Bone marrow (tissue), 2 donors: ENCODE data around the gene MVB12A.

Experiments used
- DNase-seq, 2 donors: peaks; one replicate each; lab custom pipeline; 2025; lab: John Stamatoyannopoulos, UW

Gene MVB12A

GRCh38 chr19:17445526-17446165 lies 25.8 kb downstream of the MVB12A start:
- no peak for DNase-seq

GRCh38 chr19:17447704-17448130 lies 27.9 kb downstream of the MVB12A start:
- no peak for DNase-seq

GRCh38 chr19:17448131-17448967 lies 28.5 kb downstream of the MVB12A start, which contains the start of gene TMEM221:
TSS of gene TMEM221 (minus strand) at chr19:17448668. CDS start at chr19:17448462, 206 bp downstream.
- peak; percentile 17 to 43 for DNase-seq

- DNase-seq, result peak in 1 of 2 donors; percentile 86
These were observed 30.6 kb downstream of the MVB12A start for GRCh38 chr19:17450264-17451075.

- DNase-seq, result no peak
These were observed 32.0 kb downstream of the MVB12A start for GRCh38 chr19:17451820-17452219.

GRCh38 chr19:17454576-17455071 lies 34.8 kb downstream of the MVB12A start:
- no peak for DNase-seq

- DNase-seq, result no peak
These were observed 35.7 kb downstream of the MVB12A start for GRCh38 chr19:17455308-17456123.

GRCh38 chr19:17456127-17456526 lies 36.3 kb downstream of the MVB12A start:
- no peak for DNase-seq

GRCh38 chr19:17457616-17458015 lies 37.8 kb downstream of the MVB12A start:
- no peak for DNase-seq

- DNase-seq, result no peak
These were observed 39.1 kb downstream of the MVB12A start for GRCh38 chr19:17458970-17459369.

- no peak for DNase-seq
These were observed 40.8 kb downstream of the MVB12A start, which contains the start of gene NXNL1 for GRCh38 chr19:17460372-17461230. TSS of gene NXNL1 (minus strand) at chr19:17460926. CDS start at chr19:17460869, 57 bp downstream.

- DNase-seq, result no peak
These were observed 46.6 kb downstream of the MVB12A start for GRCh38 chr19:17466487-17466850.

- DNase-seq, result no peak
These were observed 47.8 kb downstream of the MVB12A start for GRCh38 chr19:17467471-17468301.

GRCh38 chr19:17468302-17469091 lies 48.6 kb downstream of the MVB12A start:
- DNase-seq, result no peak

GRCh38 chr19:17469092-17469480 lies 49.2 kb downstream of the MVB12A start:
- no peak for DNase-seq

GRCh38 chr19:17469481-17470067 lies 49.7 kb downstream of the MVB12A start:
- peak in 1 of 2 donors; percentile 94 for DNase-seq

- DNase-seq, result peak; percentile 86 to 94
These were observed 50.4 kb downstream of the MVB12A start, which contains the start of gene SLC27A1 for GRCh38 chr19:17470068-17470841. TSS of gene SLC27A1 (plus strand) at chr19:17470524. CDS start at chr19:17470541, 17 bp downstream.
